WERI-Rb-1 (cell line): ENCODE measurements around the gene AGTPBP1.

Experiments
- DNase-seq: peaks from one replicate; pipeline ENCODE4 v3.0.0-alpha.2; 2020
- H3K27ac ChIP-seq: fragments of 250-450 bp; sonication (Bioruptor Pico); 2 replicates; pipeline ENCODE4 v1.5.1; 2020; ENCODE audit warnings: mild to moderate bottlenecking, moderate library complexity
- H3K27me3 ChIP-seq: fragments of 250-450 bp; sonication (Bioruptor Pico); 2 replicates; pipeline ENCODE4 v1.5.1; 2021; ENCODE audit warnings: mild to moderate bottlenecking, low read depth, moderate library complexity; ENCODE audit not compliant: insufficient read depth, severe bottlenecking
- H3K36me3 ChIP-seq: fragments of 250-450 bp; sonication (Bioruptor Pico); 2 replicates; pipeline ENCODE4 v1.5.1; 2020; ENCODE audit warnings: mild to moderate bottlenecking, moderate library complexity
- H3K4me3 ChIP-seq: 2 replicates; pipeline ENCODE4 v1.5.1; 2011; ENCODE audit warnings: low read depth, mild to moderate bottlenecking, control low read depth, low read length
- H3K9me3 ChIP-seq: fragments of 250-450 bp; sonication (Bioruptor Pico); 2 replicates; pipeline ENCODE4 v1.5.1; 2021; ENCODE audit warnings: mild to moderate bottlenecking, moderate library complexity; ENCODE audit not compliant: severe bottlenecking
- CTCF ChIP-seq: IDR thresholded peaks from 2 replicates; pipeline ENCODE4 v1.5.1; 2011; ENCODE audit warnings: low read depth, mild to moderate bottlenecking, control low read depth, inconsistent platforms, low read length

Gene AGTPBP1

DNA sequence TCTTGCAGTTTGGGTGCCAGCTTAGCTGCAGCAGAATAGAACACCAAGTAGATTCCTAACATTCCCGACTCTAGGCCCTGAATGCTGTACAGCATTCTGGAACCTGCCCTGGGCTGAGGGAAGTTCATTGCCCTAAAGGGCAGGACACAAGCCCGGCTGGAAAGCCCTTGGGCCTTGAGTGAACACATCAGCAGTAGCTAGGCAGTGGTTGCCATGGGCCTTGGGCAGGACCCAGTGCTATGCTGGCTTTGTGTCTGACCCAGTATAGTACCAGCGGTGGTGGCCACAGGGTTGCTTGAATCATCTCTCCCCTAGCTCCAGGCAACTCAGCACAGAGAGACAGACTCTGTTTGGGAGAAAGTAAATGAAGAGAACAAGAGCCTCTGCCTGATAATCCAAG is 137.8 kb downstream of the AGTPBP1 start:
- no peaks in the 10 kb centered on the region for H3K27me3 ChIP-seq
- H3K27ac ChIP-seq = no peak overlapping the region
- no peaks in the 10 kb centered on the region for H3K36me3 ChIP-seq
- DNase-seq = no peak
- H3K4me3 ChIP-seq = no peak overlapping the region
- no peak for TF ChIP-seq CTCF
- H3K9me3 ChIP-seq = no peaks in the 10 kb centered on the region

DNA sequence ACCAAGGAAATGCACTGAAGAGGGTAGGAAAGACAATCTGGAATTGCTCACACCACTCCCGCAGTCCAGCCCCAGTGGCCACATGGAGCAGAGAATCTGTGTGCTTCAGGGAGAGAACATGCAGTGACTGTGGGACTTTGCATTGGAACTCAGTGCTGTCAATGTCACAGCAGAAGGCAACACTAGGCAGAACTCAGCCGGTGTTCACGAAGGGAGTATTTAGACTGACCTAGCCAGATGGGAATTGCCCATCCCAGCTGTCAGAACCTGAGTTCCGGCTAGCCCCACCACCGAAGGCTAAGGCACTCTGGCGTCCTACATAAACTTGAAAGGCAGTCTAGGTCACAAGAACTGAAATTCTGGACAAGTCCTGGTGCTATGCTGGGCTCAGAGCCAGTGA is 139.0 kb downstream of the AGTPBP1 start:
- Histone ChIP-seq H3K9me3 (no peaks in the 10 kb centered on the region), H3K4me3 (no peak overlapping the region), H3K27ac (no peak overlapping the region), H3K36me3 (no peaks in the 10 kb centered on the region), H3K27me3 (no peaks in the 10 kb centered on the region)
- no peak for TF ChIP-seq CTCF
- DNase-seq = no peak

- no peak overlapping the region for H3K4me3 ChIP-seq
- H3K9me3 ChIP-seq = no peaks in the 10 kb centered on the region
- H3K36me3 ChIP-seq = no peaks in the 10 kb centered on the region
- TF ChIP-seq CTCF = no peak
- no peak overlapping the region for H3K27ac ChIP-seq
- no peaks in the 10 kb centered on the region for H3K27me3 ChIP-seq
- no peak for DNase-seq
Observed at GRCh38 chr9:85600675-85601263, 141.0 kb downstream of the AGTPBP1 start.

GRCh38 chr9:85599540-85600105 is 142.1 kb downstream of the AGTPBP1 start:
- TF ChIP-seq CTCF = no peak
- H3K27ac ChIP-seq = no peak overlapping the region
- DNase-seq = no peak
- no peaks in the 10 kb centered on the region for H3K27me3 ChIP-seq
- no peaks in the 10 kb centered on the region for H3K9me3 ChIP-seq
- H3K4me3 ChIP-seq = no peak overlapping the region
- H3K36me3 ChIP-seq = peaks cover 3% of the 10 kb centered on the region; the same call in 1 of the 2 replicates

DNA sequence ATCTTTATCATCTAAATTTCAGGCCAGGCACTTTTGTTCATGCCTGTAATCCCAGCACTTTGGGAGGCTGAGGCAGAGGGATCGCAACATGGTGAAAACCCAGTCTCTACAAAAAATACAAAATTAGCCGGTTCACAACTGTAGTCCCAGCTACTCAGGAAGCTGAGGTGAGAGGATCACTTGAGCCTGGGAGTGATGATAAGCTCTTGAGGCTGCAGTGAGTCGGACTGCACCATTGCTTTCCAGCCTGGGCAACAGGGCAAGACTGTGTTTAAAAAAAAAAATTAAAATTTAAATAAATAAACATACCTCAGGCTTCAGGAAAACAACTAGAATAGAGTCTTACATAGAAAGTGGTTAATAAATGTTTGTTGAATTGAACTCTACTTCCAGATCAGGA is 147.4 kb downstream of the AGTPBP1 start:
- H3K9me3 ChIP-seq = no peaks in the 10 kb centered on the region
- H3K4me3 ChIP-seq = no peak overlapping the region
- no peak overlapping the region for H3K27ac ChIP-seq
- DNase-seq = no peak
- no peak for TF ChIP-seq CTCF
- H3K36me3 ChIP-seq = peaks cover 3% of the 10 kb centered on the region; the same call in 1 of the 2 replicates
- no peaks in the 10 kb centered on the region for H3K27me3 ChIP-seq

- no peak overlapping the region for H3K27ac ChIP-seq
- no peaks in the 10 kb centered on the region for H3K27me3 ChIP-seq
- DNase-seq = no peak
- H3K9me3 ChIP-seq = no peaks in the 10 kb centered on the region
- peaks cover 11% of the 10 kb centered on the region for H3K36me3 ChIP-seq
- no peak overlapping the region for H3K4me3 ChIP-seq
- TF ChIP-seq CTCF = no peak
Observed at GRCh38 chr9:85586684-85587083, 155.1 kb downstream of the AGTPBP1 start.
